ENCODE results near the gene VSIG8.

VSIG8 gene

GRCh38 chr1:159856576-159856975 is 5.9 kb downstream of the VSIG8 start:
- no peak for DNase-seq (ENCODE audit: low spot score)

GRCh38 chr1:159855709-159856108 is 6.7 kb downstream of the VSIG8 start:
- DNase-seq (ENCODE audit: low spot score): no peak

GRCh38 chr1:159854693-159855192 is 7.7 kb downstream of the VSIG8 start:
- peak; percentile 77 for DNase-seq (ENCODE audit: low spot score)

- peak; percentile 50 for DNase-seq (ENCODE audit: low spot score)
Observed at GRCh38 chr1:159854116-159854692, 8.3 kb downstream of the VSIG8 start.

- DNase-seq (ENCODE audit: low spot score): no peak
Observed at GRCh38 chr1:159853417-159854115, 8.9 kb downstream of the VSIG8 start.

GRCh38 chr1:159851407-159851806 is 11.1 kb downstream of the VSIG8 start:
- no peak for DNase-seq (ENCODE audit: low spot score)

- DNase-seq (ENCODE audit: low spot score): no peak
Observed at GRCh38 chr1:159849626-159850366, 12.7 kb downstream of the VSIG8 start.

GRCh38 chr1:159848326-159848725 is 14.1 kb downstream of the VSIG8 start:
- DNase-seq (ENCODE audit: low spot score): no peak

GRCh38 chr1:159847231-159847630 is 15.2 kb downstream of the VSIG8 start:
- DNase-seq (ENCODE audit: low spot score): no peak

- DNase-seq (ENCODE audit: low spot score): no peak
Observed at GRCh38 chr1:159845751-159846629, 16.5 kb downstream of the VSIG8 start.

GRCh38 chr1:159843459-159843858 is 19.0 kb downstream of the VSIG8 start:
- DNase-seq (ENCODE audit: low spot score): no peak

- no peak for DNase-seq (ENCODE audit: low spot score)
Observed at GRCh38 chr1:159841749-159842148, 20.7 kb downstream of the VSIG8 start.

GRCh38 chr1:159839116-159839849 is 23.2 kb downstream of the VSIG8 start:
- DNase-seq (ENCODE audit: low spot score): no peak

- DNase-seq (ENCODE audit: low spot score): no peak
Observed at GRCh38 chr1:159838715-159839114, 23.7 kb downstream of the VSIG8 start.

- DNase-seq (ENCODE audit: low spot score): no peak
Observed at GRCh38 chr1:159835862-159836525, 26.5 kb downstream of the VSIG8 start.

GRCh38 chr1:159835356-159835755 is 27.1 kb downstream of the VSIG8 start:
- no peak for DNase-seq (ENCODE audit: low spot score)

GRCh38 chr1:159832309-159832708 is 30.1 kb downstream of the VSIG8 start:
- no peak for DNase-seq (ENCODE audit: low spot score)

GRCh38 chr1:159831412-159832141 is 30.9 kb downstream of the VSIG8 start:
- DNase-seq (ENCODE audit: low spot score): peak; percentile 53

- no peak for DNase-seq (ENCODE audit: low spot score)
Observed at GRCh38 chr1:159830722-159831121, 31.7 kb downstream of the VSIG8 start.

- no peak for DNase-seq (ENCODE audit: low spot score)
Observed at GRCh38 chr1:159829822-159830465, 32.5 kb downstream of the VSIG8 start.
